Natural killer cell (primary cell): ENCODE results near the gene URAD. TPM values are rescaled to one million over a fixed set of nuclear protein-coding genes. Genes with fewer than 3 reads are reported as not detected.

ENCODE experiments used
- ATAC-seq, 3 donors: fragments of 150-1000 bp in 2 of 3; fragments of 200-7000 bp in 1 of 3; cut with Tn5 transposase; 1 replicate in 1 of 3; 2 replicates in 2 of 3; pipeline ENCODE4 v1.10.0; 2021; ENCODE audit warnings: mild to moderate bottlenecking in 2 of 3, moderate library complexity in 2 of 3
- DNase-seq, 2 donors: peaks; one replicate each; pipeline versions ENCODE4 v3.0.0 to v3.0.0-alpha.2; 2013 to 2021; ENCODE audit warnings: mixed read lengths in 1 of 2
- H3K27ac ChIP-seq: one replicate; pipeline ENCODE4 v1.5.1; 2013; ENCODE audit warnings: mild to moderate bottlenecking, low read length
- H3K27me3 ChIP-seq: one replicate; pipeline ENCODE4 v1.6.1; 2013; ENCODE audit warnings: low read length; ENCODE audit not compliant: control insufficient read depth, insufficient read depth
- H3K36me3 ChIP-seq: one replicate; pipeline ENCODE4 v1.6.1; 2013; ENCODE audit warnings: low read length; ENCODE audit not compliant: control insufficient read depth, insufficient read depth
- H3K4me1 ChIP-seq: one replicate; pipeline ENCODE4 v1.6.1; 2013; ENCODE audit warnings: low read length; ENCODE audit not compliant: control insufficient read depth, insufficient read depth
- H3K4me3 ChIP-seq: one replicate; pipeline ENCODE4 v1.5.1; 2013; ENCODE audit warnings: low read length
- H3K9me3 ChIP-seq: one replicate; pipeline ENCODE4 v1.6.1; 2013; ENCODE audit warnings: low read length; ENCODE audit not compliant: control insufficient read depth, insufficient read depth
- H3K27ac Mint-ChIP-seq, 2 donors: one replicate each; pipeline ENCODE4 v1.8.0; 2022; ENCODE audit warnings: mild to moderate bottlenecking in 2 of 2, mixed read lengths in 2 of 2, moderate library complexity in 1 of 2
- H3K27me3 Mint-ChIP-seq, 2 donors: one replicate each; pipeline ENCODE4 v1.8.0; 2022; ENCODE audit warnings: low read depth in 2 of 2, mixed read lengths in 2 of 2
- H3K36me3 Mint-ChIP-seq: one replicate; pipeline ENCODE4 v1.8.0; 2022; ENCODE audit warnings: mixed read lengths
- H3K4me1 Mint-ChIP-seq, 2 donors: one replicate each; pipeline ENCODE4 v1.8.0; 2022; ENCODE audit warnings: mixed read lengths in 2 of 2
- H3K4me3 Mint-ChIP-seq: one replicate; pipeline ENCODE4 v1.8.0; 2022; ENCODE audit warnings: mild to moderate bottlenecking, moderate library complexity, mixed read lengths
- H3K9me3 Mint-ChIP-seq, 2 donors: one replicate each; pipeline ENCODE4 v1.8.0; 2022; ENCODE audit warnings: mixed read lengths in 2 of 2
- CTCF ChIP-seq: fragments of 200-600 bp; IDR thresholded peaks from one replicate; pipeline ENCODE4 v1.8.0; 2022; ENCODE audit warnings: antibody characterized with exemption
- WGBS: methylation state at CpG from one replicate; pipeline ENCODE4 v1.1.7; 2013; ENCODE audit warnings: missing lambda C conversion rate; ENCODE audit not compliant: insufficient coverage; 5-methylcytosine and 5-hydroxymethylcytosine counted together
- intact Hi-C: fragments of 100-400 bp; cut with micrococcal nuclease; formaldehyde crosslinking; loops from one replicate; pipeline ENCODE4 v1.14.2; 2022
- total RNA-seq, 4 donors: library from RNA; stranded (reverse); fragments of 120-200 nt in 1 of 4; gene quantifications; one replicate each; pipeline versions ENCODE4 v1.2.3 to v1.2.4, GENCODE V29; 2013 to 2022

URAD gene
- total RNA-seq, 3 donors from 2014 or later (not counting 1 experiment from before 2014, with no cell fraction given): not detected

GRCh38 chr13:27973961-27974662, 14.4 kb downstream of the URAD start:
- H3K9me3 ChIP-seq: no peaks in the 10 kb centered on the region
- WGBS: 17% methylated on average over 7 of the region's 7 CpGs
- H3K4me1 ChIP-seq: peaks cover 7% of the 10 kb centered on the region
- no peaks in the 10 kb centered on the region for H3K4me1 Mint-ChIP-seq
- H3K27me3 ChIP-seq: peaks cover 48% of the 10 kb centered on the region
- H3K36me3 Mint-ChIP-seq: no peaks in the 10 kb centered on the region
- no peaks in the 10 kb centered on the region for H3K36me3 ChIP-seq
- ATAC-seq: no peak
- no peak overlapping the region for H3K4me3 Mint-ChIP-seq
- no peak overlapping the region for H3K27ac Mint-ChIP-seq
- no peak overlapping the region for H3K27ac ChIP-seq
- TF ChIP-seq CTCF: no peak
- no peaks in the 10 kb centered on the region for H3K9me3 Mint-ChIP-seq
- no peak for DNase-seq
- peaks cover 68 to 72% of the 10 kb centered on the region in 2 donors for H3K27me3 Mint-ChIP-seq
- no peak overlapping the region for H3K4me3 ChIP-seq
- intact Hi-C loops: no loop called here

DNA sequence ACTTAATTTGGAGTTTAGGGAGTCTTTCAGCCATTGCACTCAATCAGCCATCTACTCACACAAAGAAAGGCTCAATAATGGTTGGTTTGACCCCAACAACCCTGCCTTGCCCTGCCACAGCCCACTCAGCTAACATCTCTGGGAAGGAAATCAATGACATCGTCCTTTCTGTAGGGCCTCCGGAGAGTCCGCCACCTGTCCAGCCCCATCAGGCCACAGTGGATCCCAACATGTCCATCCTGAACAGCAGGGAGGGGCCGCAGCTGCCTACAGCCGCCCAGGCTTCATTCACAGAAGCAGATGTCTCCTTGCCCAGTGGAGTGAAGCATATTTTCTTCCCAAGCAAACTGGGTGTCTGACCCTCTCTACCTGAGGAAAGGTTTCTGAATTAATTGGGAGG, 15.2 kb downstream of the URAD start:
- Histone ChIP-seq H3K4me1 (peaks cover 3% of the 10 kb centered on the region), H3K36me3 (no peaks in the 10 kb centered on the region), H3K27me3 (peaks cover 45% of the 10 kb centered on the region), H3K4me3 (no peak overlapping the region), H3K9me3 (no peaks in the 10 kb centered on the region), H3K27ac (no peak overlapping the region)
- Mint-ChIP-seq H3K36me3 (no peaks in the 10 kb centered on the region), H3K27me3 (peaks cover 64 to 66% of the 10 kb centered on the region in 2 donors), H3K9me3 (no peaks in the 10 kb centered on the region), H3K4me3 (no peak overlapping the region), H3K4me1 (no peaks in the 10 kb centered on the region), H3K27ac (no peak overlapping the region)
- intact Hi-C loops: no loop called here
- no peak for ATAC-seq
- 44% methylated on average over 5 of the region's 5 CpGs for WGBS
- TF ChIP-seq CTCF: no peak
- no peak for DNase-seq

GRCh38 chr13:27972478-27972820, 16.0 kb downstream of the URAD start:
- Histone ChIP-seq H3K27ac (no peak overlapping the region), H3K36me3 (no peaks in the 10 kb centered on the region), H3K9me3 (no peaks in the 10 kb centered on the region), H3K4me3 (no peak overlapping the region), H3K27me3 (peaks cover 48% of the 10 kb centered on the region), H3K4me1 (peaks cover 3% of the 10 kb centered on the region)
- Mint-ChIP-seq H3K9me3 (no peaks in the 10 kb centered on the region), H3K36me3 (no peaks in the 10 kb centered on the region), H3K27me3 (peaks cover 67 to 70% of the 10 kb centered on the region in 2 donors), H3K4me3 (no peak overlapping the region), H3K4me1 (peaks cover 5 to 6% of the 10 kb centered on the region in 2 donors), H3K27ac (no peak overlapping the region)
- 64% methylated on average over 2 of the region's 2 CpGs for WGBS
- no peak for TF ChIP-seq CTCF
- intact Hi-C loops: no loop called here
- ATAC-seq (no peak), DNase-seq (no peak)
